Medulla oblongata (tissue), 1 donor: ENCODE results near the gene TLE1.

Source experiments
- DNase-seq: peaks from one replicate; pipeline ENCODE4 v3.0.0-alpha.2; 2015; ENCODE audit errors: extremely low spot score

TLE1 gene

GRCh38 chr9:81578606-81579005 is 110.7 kb downstream of the TLE1 start:
- DNase-seq, result no peak

GRCh38 chr9:81575956-81576355 is 113.4 kb downstream of the TLE1 start:
- no peak for DNase-seq

- peak; percentile 20 for DNase-seq
These were observed 114.9 kb downstream of the TLE1 start for GRCh38 chr9:81574405-81574804.

DNA sequence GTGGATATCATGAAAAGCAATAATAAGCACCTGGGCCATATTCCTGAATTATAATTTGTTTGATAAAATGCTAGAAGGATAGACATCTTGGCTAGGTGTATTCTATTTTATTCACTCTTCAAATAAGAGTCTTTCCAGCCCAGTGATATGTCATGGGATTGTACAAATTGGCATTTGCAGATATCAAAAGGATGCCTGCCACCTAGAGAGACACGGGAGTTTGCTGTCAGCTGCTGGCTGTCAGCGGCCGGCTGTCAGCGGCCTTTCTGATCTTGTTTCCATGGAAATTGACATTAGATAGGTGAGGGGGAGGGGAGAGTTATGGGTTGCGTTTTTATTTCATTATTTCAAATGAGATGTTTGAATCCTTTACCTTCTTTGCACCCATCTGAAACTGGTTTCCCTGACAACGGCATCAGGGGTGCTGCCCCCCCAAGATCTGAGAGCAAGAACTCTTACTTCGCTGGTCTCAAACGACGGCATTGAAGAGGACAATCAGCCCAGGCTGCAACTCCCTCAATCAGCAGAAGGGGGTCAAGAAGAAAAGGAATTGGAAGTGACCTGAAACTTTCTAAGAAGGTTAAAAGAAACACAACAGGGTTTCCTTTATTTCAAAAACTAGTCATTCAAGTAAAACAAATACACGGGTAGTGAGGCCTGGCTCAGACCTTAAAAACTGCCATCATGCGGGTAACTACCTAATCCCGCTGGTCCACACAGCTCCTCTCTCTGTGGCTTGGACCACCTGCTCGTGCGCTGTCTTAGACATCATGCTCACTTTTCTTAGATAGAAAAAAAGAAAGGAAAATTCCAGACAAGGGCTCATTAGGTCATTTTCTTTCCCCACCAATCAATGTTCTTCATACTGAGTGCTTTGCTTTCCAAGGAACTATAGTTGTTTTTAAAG is 115.7 kb downstream of the TLE1 start:
- DNase-seq, result no peak

- no peak for DNase-seq
These were observed 119.3 kb downstream of the TLE1 start for GRCh38 chr9:81570083-81570482.

DNA sequence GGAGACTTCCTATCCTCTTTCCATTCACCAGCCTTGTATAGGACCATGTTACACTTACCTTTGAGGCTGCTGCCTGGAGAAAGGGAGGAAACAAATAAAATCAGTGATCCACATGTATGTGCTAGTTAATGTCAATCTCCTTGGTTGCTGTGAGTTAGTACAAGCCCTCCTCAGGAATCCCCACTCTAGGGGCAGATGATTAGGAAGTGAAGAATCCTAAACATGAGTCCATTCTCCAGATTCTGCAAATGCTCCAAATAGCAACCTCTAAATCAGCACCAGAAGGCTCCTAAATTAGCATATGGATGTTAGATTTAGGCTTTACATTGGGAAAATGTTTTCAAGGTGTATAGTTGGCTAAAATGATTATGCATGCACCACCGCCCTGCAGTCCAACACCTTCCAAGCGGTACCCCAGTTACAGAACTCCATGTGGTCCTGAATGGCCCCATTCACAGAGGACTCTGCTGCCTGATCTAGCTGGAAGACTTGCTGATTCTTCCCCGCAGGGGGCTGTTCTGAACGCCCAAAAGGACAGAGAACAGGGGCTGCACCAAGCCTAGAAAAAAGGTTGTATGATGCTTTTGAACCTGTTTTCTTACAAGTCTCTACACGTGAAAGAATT is 123.2 kb downstream of the TLE1 start:
- DNase-seq, result no peak

- DNase-seq, result no peak
These were observed 123.7 kb downstream of the TLE1 start for GRCh38 chr9:81565609-81566008.

- no peak for DNase-seq
These were observed 124.2 kb downstream of the TLE1 start for GRCh38 chr9:81565144-81565543.

DNA sequence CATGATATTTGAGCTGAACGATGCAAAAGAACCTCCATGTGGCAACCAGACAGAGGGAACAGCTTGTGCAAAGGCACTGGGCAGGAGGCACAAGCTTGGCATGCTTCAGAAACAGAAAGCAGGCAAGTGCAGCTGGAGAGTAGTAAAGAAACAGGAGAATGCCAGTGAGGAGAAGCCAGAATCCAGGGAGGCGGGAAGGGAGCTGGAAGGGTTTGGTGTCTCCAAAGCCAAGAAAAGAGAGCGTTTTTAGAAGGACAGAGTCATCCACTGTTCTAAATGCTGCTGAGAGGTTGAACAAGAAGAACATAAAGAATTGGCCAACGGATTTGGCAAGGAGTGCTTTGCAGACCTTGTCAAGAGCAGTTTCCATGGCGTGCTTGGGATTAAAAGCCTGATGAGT is 124.7 kb downstream of the TLE1 start:
- peak; percentile 67 for DNase-seq

DNA sequence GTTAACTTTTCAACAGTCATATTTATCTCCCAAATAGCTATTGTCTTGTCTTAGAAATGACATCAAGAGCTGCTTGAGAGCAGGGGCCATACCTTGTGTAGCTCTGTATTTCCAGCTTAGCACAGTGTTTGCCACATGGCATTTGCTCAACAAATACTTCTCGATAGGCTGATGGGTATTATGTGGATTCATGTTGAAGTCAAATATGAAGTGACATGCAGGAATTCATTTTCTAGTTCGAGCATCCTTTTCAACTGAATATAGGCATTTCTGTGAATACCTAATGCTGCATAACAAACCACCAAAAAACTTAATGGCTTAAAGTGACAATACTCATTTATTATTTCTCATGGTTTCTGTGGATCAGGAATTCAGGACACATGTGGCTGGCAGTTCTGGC is 125.6 kb downstream of the TLE1 start:
- DNase-seq, result no peak

GRCh38 chr9:81563020-81563407 is 126.3 kb downstream of the TLE1 start:
- no peak for DNase-seq

DNA sequence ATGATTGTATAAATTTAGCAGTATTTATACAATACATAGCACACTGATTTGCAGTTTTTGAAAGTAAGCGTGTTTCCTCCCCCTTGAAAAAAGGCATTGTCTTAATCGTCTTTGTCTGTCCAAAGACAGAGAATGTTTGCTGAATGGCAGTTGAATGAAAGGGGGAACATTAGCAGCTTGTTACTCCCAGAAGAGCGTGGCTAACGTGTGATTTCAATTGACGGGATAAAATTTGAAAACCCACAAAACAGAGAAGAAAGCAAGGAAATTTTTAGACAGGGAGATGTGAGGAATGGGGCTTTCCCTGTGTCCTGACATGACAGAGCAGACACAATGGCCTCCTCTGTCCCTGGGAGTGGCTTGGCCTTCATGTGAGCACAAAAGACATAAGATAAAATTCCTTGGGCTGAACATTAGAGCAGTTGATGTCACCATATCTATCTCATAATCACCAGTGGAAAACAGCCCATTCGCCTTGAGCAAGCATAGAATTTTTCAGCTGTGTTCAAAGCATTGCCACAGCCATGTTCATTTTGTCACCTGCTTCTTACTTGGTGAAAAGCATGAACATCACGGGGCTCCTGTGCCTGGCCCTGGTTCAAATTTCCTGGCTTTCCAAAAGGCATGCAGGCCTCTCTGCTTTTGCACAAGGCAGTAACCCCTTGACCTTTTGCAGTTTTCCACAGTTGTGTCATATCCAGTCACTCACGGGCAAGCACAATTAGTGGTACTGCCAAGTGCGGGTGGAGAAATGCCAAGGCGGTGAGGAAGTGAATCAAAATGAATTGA is 126.9 kb downstream of the TLE1 start:
- DNase-seq, result peak; percentile 16

DNA sequence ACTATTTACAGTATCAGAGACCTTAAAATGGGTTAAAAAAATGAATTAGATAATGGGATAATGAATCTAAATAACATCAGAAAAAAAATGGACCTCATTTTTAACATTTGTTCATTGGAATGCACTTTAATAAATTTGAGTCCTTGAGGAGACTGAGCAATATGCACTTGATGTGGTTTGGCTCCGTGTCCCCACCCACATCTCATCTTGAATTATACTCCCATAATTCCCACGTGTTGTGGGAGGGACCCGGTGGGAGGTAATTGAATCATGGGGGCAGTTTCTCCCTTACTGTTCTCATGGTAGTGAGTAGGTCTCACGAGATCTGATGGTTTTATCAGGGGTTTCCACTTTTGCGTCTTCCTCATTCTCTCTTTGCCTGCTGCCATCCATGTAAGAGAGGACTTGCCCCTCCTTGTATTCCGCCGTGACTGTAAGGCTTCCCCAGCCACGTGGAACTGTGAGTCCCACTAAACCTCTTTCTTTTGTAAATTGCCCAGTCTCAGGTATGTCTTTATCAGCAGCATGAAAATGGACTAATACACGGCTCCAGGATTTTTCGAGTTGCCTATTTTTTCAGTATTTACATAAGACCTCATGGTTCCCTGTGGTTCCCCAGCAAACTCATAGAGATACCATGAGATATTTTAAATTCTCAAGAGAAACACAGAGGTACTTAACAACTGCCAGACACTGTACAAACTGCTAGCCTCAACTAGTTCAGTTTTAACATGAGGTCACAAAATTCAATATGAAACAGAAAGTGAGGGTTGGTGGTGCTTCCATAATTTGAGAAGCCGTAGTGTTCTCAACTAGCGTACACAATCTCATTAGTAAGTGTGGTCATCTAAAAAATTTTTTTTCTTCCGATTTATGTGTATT is 128.3 kb downstream of the TLE1 start:
- DNase-seq, result no peak

DNA sequence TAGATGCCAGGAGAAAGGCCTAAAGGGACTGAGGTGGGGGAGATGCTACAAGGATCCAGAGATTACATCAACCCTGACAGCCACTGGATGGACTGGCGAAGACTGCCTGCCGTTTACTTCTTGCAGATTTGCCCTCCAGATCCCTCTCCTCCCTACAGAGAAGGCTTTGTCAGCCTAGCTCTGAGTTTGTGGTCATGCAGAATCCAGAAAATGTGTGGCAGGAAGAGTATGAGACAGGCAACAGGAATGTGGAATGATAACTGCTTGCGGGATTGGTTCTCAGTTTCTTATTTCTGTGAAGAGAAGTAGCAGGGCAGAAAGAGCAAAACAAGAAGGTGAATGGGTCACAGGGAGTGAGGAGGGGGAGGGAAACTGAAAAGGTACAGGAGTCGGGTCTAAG is 129.6 kb downstream of the TLE1 start:
- no peak for DNase-seq

- DNase-seq, result no peak
These were observed 130.2 kb downstream of the TLE1 start for GRCh38 chr9:81559197-81559596.

DNA sequence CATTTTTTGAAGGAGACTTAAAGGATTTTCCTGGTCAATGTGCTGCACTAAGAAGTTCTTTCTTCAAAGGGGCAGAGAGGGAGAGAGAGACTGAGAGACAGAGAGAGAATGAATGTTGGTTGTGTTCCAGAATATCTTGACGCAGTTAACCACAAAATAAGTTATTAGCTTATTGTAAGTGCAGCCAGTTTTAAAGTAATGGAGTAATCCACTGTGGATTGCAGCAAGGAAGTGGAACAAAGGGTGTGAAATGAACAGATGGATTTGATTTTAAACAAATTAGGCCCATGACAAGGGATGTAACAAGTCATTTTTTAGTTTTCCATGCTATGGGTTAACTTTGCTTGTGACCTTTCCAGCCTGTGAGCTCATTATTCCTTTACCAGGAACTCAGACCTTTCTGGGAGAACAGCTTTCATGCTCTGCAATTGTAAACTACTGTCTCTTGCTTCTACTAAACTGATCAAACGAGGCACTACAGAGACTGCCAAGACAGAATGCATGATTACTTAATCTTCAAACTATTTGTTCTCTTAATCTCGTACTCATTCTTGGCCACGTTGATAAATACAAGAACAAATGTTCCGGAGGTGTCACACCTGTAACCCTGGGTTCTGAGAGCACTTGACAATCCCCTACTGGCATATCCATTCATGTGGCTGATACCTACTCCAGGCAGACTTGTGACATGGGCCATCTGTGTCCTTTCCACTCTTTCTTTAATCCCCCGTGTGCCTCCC is 131.1 kb downstream of the TLE1 start:
- DNase-seq, result no peak

- no peak for DNase-seq
These were observed 131.8 kb downstream of the TLE1 start for GRCh38 chr9:81557452-81558090.

DNA sequence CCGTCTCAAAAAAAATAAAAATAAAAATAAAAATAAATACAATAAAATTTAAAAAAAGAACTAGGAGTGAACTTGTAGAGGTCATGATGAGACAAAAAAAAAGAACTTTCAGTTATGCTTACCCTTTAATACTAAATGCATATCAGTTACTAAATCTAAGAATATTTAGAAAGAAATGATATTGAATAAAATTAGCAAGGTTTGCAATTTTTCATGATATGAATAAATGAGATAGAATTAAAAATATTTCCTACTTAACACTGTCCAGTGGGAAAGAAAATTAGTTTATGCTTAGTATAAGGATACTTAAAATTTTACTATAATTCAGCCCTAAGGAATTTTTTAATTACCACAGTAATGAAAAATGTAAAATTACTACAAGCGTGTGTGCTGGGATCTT is 132.4 kb downstream of the TLE1 start:
- no peak for DNase-seq

- no peak for DNase-seq
These were observed 136.8 kb downstream of the TLE1 start for GRCh38 chr9:81552581-81552991.

DNA sequence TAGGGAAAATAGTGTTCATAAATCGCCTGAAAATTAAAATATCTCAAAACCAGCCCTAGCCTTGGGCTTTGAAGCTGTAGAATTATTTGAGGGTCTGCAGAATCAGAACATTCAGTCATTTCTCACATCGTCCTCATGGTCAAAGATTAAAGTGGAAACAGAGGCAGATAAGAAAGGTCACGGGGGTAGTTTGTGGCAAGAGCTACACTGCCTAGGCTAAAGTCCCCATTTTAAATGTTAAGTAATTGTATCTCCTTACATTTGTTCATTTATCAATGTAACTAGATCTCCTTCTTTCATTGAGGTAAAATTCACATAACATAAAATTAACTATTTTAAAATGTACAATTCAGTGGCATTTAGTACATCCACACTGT is 139.2 kb downstream of the TLE1 start:
- no peak for DNase-seq
